ENCODE data around the gene TBC1D9.

DNA sequence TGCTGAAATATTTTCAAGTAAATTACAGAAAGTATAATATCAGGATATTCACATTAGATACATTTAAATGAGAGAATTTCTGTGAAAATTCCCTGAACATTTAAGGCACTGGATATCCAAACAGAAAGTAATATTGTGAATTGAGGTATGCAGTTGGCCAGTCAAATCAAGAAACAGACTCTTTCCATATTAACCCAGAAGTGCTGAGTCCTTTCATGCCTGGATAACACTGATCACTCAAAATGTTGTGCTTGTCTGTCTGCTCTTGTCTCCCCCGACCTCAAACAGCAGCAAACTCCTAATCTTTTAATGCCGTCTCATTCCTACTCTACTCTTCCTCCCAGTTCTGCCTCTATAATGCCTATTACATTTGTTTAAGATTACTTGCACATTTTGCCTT lies 51.2 kb downstream of the TBC1D9 start:
- no peak for TF ChIP-seq CTCF (IDR thresholded peaks at IDR 0.05)
- TF ChIP-seq POLR2A (IDR thresholded peaks at IDR 0.05), result no peak
- TF ChIP-seq POLR2AphosphoS5 (IDR thresholded peaks at IDR 0.05), result no peak
- no peak for TF ChIP-seq EP300 (IDR thresholded peaks at IDR 0.05)
